Dedifferentiated amniotic fluid mesenchymal stem cell (primary cell): ENCODE measurements around the gene ADRM1.

Source experiments
- DNase-seq: peaks from one replicate; pipeline ENCODE4 v3.0.0-alpha.2; 2016; ENCODE audit errors: extremely low spot score

ADRM1 gene

GRCh38 chr20:62280303-62280702 lies 22.5 kb upstream of the ADRM1 start:
- DNase-seq: no peak

DNA sequence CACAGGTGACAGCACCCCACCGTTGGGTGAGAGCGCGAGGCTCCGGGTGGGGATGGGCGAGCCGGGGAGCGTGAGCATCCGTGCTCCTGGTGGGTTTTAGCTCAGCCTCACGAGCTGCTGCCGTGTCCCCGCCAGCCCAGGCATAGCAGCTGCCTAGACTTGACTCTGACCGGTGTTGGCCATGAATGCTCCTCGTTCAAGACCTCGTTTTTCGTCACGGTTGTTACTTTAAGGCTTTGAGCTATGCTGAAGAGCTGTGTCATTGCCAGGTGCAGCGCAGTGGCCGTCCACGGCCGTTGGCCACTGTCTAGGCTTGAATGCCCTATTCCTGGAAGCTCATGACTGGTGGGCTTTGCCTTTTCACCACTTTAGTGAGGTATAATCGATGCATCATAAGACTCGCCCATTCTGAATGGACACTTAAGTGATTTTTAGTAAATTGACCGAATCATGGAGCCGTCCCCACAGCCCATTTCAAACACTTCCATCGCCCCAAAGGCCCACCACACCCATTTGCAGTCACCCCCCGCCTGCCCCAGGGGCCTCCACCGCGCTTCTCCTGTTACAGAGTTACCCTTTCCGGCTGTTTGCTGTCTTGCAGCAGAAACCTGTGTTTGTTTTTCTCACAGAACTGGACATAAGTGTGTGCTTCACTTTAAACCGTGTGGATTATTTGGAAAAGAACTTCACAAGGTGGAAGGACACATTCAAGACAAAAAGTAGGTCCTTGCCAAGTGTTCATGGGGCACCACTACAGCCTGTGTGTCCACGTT lies 21.4 kb upstream of the ADRM1 start:
- DNase-seq: no peak

GRCh38 chr20:62282103-62282502 lies 20.7 kb upstream of the ADRM1 start:
- DNase-seq: no peak

- DNase-seq: no peak
These were observed 19.8 kb upstream of the ADRM1 start for GRCh38 chr20:62282877-62283503.

DNA sequence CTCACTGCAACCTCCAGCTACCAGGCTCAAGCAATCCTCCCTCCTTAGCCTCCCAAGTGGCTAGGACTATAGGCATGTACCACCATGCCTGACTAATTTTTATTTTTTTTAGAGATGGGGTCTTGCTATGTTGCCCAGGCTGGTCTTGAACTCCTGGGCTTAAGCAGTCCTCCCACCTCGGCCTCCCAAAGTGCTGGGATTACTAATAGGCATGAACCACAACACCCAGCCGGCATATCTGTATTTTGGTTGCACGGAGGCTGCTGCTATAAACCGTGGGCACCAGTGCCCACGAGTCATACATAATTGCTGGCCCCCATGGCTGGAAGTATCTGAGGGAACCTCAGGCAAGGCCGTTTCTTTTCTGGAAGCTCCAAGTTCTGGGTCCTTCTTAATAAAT lies 18.3 kb upstream of the ADRM1 start:
- DNase-seq: no peak

GRCh38 chr20:62285151-62285550 lies 17.6 kb upstream of the ADRM1 start:
- no peak for DNase-seq

DNA sequence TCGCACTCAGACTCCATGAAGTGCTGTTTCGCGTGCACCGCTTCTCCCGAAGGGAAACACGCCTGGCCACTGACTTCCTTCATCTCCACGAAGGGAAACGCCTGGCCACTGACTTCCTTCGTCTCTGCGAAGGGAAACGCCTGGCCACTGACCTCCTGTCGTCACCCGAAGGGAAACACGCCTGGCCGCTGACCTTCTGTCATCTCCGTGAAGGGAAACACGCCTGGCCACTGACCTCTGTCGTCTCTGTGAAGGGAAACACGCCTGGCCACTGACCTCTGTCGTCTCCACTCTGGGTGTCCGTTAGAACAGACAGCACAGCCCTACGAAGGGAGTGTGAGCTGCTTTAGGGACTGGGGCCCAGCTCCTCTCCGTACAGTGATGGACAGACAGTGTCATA lies 17.1 kb upstream of the ADRM1 start:
- no peak for DNase-seq

DNA sequence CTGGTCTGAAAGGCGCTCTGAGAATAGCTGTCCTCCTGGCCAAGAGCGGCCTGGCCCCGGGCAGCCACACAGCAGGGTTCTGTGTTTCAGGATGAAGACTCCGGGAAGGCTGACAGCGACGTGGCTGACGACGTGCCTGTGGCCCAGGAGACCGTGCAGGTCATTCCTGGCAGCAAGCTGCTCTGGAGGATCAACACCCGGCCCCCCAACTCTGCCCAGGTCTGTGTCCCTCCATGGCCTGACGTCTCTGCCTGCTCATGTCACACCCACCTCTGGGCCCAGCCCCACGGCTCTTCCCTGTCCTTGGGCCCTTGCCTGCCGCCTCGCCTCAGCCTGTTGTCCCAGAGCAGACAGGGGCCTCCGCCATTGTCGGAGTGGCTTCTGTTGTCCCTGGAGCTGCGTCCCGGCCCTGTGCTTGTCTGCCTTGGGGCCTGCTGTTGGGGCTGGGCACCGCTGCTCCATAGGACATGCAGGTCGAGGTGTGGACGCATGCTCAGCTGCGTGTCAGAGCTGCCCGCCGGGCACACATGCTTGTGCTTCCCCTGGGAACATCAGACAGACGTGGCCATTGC lies 16.2 kb upstream of the ADRM1 start:
- no peak for DNase-seq

GRCh38 chr20:62287129-62287528 lies 15.7 kb upstream of the ADRM1 start:
- DNase-seq: no peak

GRCh38 chr20:62287759-62288534 lies 14.8 kb upstream of the ADRM1 start:
- no peak for DNase-seq

DNA sequence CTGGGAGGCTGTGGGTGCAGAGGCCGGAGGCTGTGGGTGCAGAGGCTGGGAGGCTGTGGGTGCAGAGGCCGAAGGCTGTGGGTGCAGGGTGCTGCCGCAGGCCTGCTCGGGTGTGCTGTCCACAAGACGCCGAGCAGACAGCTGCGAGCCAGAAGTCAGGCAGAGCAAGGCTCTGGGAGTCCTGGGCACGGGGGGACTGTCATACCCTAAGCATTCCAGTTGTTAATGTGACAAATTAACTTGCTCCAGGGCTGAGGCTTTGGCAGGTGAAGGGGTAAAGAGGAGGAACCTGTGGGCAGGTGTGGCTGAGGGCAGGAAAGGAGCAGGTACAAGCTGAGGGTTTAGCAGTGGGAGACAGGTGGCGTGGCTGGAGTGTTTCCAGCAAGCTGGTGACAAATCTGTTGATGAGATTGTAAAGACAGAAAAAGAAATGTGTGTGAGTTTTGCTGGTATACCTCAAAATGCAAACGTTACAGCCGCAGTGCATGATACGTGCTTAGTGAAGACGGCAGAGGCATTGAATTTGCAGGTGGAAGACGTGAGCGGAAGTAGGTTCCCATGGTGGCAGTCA lies 14.2 kb upstream of the ADRM1 start:
- DNase-seq: no peak

GRCh38 chr20:62289131-62289530 lies 13.7 kb upstream of the ADRM1 start:
- no peak for DNase-seq

- DNase-seq: no peak
These were observed 12.9 kb upstream of the ADRM1 start for GRCh38 chr20:62289898-62290297.

DNA sequence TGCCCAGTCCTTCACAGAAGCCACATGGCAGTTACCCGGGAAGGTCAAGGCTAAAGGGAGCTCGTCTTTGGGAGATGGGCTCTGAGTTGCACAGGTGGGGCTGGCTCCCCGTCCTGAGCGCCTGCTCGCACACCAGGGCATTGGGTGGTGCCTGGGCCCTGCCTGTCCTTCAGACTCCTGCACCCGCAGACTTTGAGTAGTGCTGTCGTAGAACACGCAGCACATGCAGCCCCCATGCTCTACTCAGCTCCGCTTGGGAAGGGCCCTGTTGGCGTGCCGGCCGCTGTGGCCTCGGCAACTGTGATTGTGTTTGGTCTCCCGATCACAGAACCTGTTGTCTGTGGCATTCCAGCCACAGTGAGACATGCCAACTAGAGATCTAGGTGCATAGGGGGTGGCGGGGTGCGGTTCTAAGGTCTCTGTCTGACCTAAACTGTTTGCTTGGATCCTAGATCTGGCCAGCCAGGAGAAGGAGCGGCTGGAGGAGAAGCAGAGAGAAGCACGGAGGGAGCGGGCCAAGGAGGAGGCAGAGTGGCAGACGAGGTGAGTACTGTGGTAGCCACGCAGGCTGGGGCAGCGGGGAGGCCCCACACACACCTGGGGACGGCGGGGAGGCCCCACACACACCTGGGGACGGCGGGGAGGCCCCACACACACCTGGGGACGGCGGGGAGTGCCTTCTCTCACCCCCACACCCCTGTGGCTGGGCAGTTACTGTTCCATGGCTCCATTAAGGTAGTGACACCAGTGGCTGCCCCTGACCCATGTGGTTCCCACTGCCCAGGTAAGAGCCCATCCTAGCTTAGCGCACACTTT lies 11.3 kb upstream of the ADRM1 start:
- DNase-seq: no peak

- no peak for DNase-seq
These were observed 10.7 kb upstream of the ADRM1 start for GRCh38 chr20:62292108-62292507.

GRCh38 chr20:62293111-62293784 lies 9.5 kb upstream of the ADRM1 start:
- DNase-seq: no peak

- no peak for DNase-seq
These were observed 8.9 kb upstream of the ADRM1 start for GRCh38 chr20:62293946-62294345.

- no peak for DNase-seq
These were observed 8.3 kb upstream of the ADRM1 start for GRCh38 chr20:62294516-62294915.

DNA sequence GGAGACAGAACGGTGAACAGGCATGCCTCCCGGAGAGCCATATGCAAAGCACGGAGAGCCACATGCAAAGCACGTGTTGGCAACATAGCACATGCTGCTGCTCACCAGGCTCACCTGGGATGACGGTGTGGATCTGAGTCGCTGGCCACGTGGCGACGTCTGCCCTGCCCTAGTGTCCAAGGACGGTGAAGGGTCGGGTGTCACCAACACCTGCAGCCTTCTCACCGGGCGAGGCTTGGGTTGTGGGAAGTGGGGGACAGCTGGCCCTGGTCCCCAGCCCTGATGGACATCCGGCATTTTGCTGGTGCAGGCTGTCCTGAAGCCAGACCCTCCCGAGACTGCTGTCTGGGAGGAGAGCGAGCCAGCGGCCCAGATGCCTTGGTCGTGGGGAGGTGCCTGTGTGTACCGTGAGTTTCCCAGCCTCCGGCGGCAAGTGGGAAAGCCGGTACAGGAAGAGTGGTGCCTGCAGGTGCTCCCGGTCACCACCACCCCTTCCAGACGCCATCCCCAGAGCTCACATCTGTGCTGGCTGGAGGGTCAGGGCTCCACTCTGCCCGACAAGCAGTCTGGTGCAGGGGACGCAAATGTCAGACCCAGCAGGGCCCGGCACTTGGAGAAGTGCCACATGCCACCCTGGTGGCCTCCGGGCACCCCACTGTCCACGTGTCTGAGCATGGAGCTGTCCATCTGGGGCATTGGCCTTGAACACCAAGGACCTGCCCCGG lies 5.9 kb upstream of the ADRM1 start:
- DNase-seq: no peak
